Measurements from ENCODE around the gene CCNG1. TPM values are rescaled to one million over a fixed set of nuclear protein-coding genes. Genes with fewer than 3 reads are reported as not detected.

The CCNG1 gene
- total and polyA plus RNA-seq, 4 donors = 31.2 to 130 (median 64.5) TPM

GRCh38 chr5:163467682-163468081 is 30.3 kb downstream of the CCNG1 start:
- WGBS, 2 donors = 71 to 80% methylated on average over 4 of the region's 4 CpGs
- Histone ChIP-seq H3K27ac (ENCODE audit: low read depth in 1 of 2, low read length in 1 of 2) (no peak overlapping the region), H3K36me3 (ENCODE audit: control insufficient read depth in 4 of 4, insufficient read depth in 4 of 4, low read length in 4 of 4) (no peaks in the 10 kb centered on the region), H3K4me1 (ENCODE audit: control insufficient read depth in 5 of 5, insufficient read depth in 5 of 5, low read length in 5 of 5) (no peaks in the 10 kb centered on the region), H3K27me3 (ENCODE audit: control insufficient read depth in 3 of 3, insufficient read depth in 3 of 3, low read length in 2 of 3) (no peaks in the 10 kb centered on the region), H3K4me3 (no peak overlapping the region), H3K9ac (ENCODE audit: insufficient read depth in 1 of 2, low read length in 2 of 2) (no peak overlapping the region), H3K9me3 (ENCODE audit: control insufficient read depth in 4 of 4, insufficient read depth in 3 of 4, low read length in 3 of 4) (no peaks in the 10 kb centered on the region)
- TF ChIP-seq, protein P1, sequence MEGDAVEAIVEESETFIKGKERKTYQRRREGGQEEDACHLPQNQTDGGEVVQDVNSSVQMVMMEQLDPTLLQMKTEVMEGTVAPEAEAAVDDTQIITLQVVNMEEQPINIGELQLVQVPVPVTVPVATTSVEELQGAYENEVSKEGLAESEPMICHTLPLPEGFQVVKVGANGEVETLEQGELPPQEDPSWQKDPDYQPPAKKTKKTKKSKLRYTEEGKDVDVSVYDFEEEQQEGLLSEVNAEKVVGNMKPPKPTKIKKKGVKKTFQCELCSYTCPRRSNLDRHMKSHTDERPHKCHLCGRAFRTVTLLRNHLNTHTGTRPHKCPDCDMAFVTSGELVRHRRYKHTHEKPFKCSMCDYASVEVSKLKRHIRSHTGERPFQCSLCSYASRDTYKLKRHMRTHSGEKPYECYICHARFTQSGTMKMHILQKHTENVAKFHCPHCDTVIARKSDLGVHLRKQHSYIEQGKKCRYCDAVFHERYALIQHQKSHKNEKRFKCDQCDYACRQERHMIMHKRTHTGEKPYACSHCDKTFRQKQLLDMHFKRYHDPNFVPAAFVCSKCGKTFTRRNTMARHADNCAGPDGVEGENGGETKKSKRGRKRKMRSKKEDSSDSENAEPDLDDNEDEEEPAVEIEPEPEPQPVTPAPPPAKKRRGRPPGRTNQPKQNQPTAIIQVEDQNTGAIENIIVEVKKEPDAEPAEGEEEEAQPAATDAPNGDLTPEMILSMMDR (IDR thresholded peaks at IDR 0.05; ENCODE audit: control extremely low read depth, extremely low read depth) = no peak
- DNase-seq (no peak), ATAC-seq (ENCODE audit: insufficient read depth, low FRiP score) (no peak)

- peak; percentile 62 for ATAC-seq (ENCODE audit: insufficient read depth, low FRiP score)
- H3K4me3 ChIP-seq = no peak overlapping the region
Observed at GRCh38 chr5:163473635-163474243, 36.3 kb downstream of the CCNG1 start.

GRCh38 chr5:163475411-163475810 is 38.0 kb downstream of the CCNG1 start:
- no peak overlapping the region for H3K9ac ChIP-seq (ENCODE audit: insufficient read depth in 1 of 2, low read length in 2 of 2)
- H3K9me3 ChIP-seq (ENCODE audit: control insufficient read depth in 4 of 4, insufficient read depth in 3 of 4, low read length in 3 of 4) = no peaks in the 10 kb centered on the region
- no peak overlapping the region for H3K4me3 ChIP-seq
- 70 to 77% methylated on average over 2 of the region's 2 CpGs for WGBS, 2 donors
- no peaks in the 10 kb centered on the region for H3K27me3 ChIP-seq (ENCODE audit: control insufficient read depth in 3 of 3, insufficient read depth in 3 of 3, low read length in 2 of 3)
- H3K4me1 ChIP-seq (ENCODE audit: control insufficient read depth in 5 of 5, insufficient read depth in 5 of 5, low read length in 5 of 5) = no peaks in the 10 kb centered on the region
- DNase-seq (no peak), ATAC-seq (ENCODE audit: insufficient read depth, low FRiP score) (no peak)
- H3K27ac ChIP-seq (ENCODE audit: low read depth in 1 of 2, low read length in 1 of 2) = no peak overlapping the region
- TF ChIP-seq, protein P1 (IDR thresholded peaks at IDR 0.05; ENCODE audit: control extremely low read depth, extremely low read depth) = no peak
- peaks cover 0 to 16% (median 2%) of the 10 kb centered on the region in 4 donors for H3K36me3 ChIP-seq (ENCODE audit: control insufficient read depth in 4 of 4, insufficient read depth in 4 of 4, low read length in 4 of 4)

More at GRCh38 chr5:163473635-163474243, 36.3 kb downstream of the CCNG1 start:
- H3K27me3 ChIP-seq (ENCODE audit: control insufficient read depth in 3 of 3, insufficient read depth in 3 of 3, low read length in 2 of 3) = no peaks in the 10 kb centered on the region
- H3K36me3 ChIP-seq (ENCODE audit: control insufficient read depth in 4 of 4, insufficient read depth in 4 of 4, low read length in 4 of 4) = peaks cover 0 to 10% (median 2%) of the 10 kb centered on the region in 4 donors
- H3K27ac ChIP-seq (ENCODE audit: low read depth in 1 of 2, low read length in 1 of 2) = no peak overlapping the region
- peak in 1 of 3 donors; percentile 16 for DNase-seq
- no peaks in the 10 kb centered on the region for H3K9me3 ChIP-seq (ENCODE audit: control insufficient read depth in 4 of 4, insufficient read depth in 3 of 4, low read length in 3 of 4)
- no peak overlapping the region for H3K9ac ChIP-seq (ENCODE audit: insufficient read depth in 1 of 2, low read length in 2 of 2)
- TF ChIP-seq, protein P1 (IDR thresholded peaks at IDR 0.05; ENCODE audit: control extremely low read depth, extremely low read depth) = no peak
- H3K4me1 ChIP-seq (ENCODE audit: control insufficient read depth in 5 of 5, insufficient read depth in 5 of 5, low read length in 5 of 5) = no peaks in the 10 kb centered on the region
- WGBS, 2 donors = 97% methylated on average over 3 of the region's 3 CpGs
